GM19395 (cell line): ENCODE results near the gene TSPYL4.
"Not testable (repeated sequence)": the region's sequence is repeated elsewhere in the genome, so short reads cannot be mapped to it uniquely, and the experiment has no call there.

ENCODE experiments used
- ATAC-seq: cut with Tn5 transposase; IDR thresholded peaks from one replicate; pipeline ENCODE4 v1.9.1; 2021; ENCODE audit warnings: mild to moderate bottlenecking, moderate library complexity; ENCODE audit not compliant: unreplicated experiment

The TSPYL4 gene

DNA sequence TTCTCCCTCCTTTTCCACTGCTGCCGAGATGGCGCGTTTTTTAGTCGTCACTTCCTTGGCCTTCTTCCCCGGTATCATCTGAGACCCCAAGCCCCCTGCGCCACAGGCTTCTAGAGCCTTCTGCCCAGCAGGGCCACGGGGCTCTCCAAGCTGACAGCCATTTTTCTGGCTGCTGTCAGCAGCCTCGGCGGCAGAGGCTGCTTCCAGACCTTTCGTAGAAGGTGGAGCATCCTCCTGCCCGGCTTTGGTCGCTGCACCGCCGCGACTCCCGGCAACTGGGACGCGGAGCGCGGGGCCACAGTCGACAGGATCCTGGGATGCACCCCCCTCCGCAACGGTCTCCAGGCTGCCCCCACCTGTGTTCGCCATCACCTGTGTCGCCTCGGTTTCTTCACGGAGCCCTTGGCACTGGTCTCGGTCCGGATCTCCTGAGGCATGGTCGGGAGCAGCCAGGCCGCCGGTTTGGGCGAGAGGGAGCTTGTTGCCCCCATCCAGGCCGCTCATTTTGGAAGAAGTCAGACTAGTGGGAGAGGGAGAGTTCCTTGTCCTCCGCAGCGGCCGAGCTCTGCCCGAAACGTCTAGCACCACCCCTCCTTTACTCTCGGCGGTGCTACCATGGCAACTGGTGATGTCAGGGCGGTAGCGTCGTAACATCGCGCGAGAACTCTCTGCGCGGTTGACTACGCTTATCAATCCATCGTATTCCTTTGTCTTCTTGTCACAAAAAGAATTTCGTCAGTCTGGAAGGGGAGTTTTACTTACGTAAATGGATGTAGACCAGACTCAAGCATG is at the start of gene TSPYL4:
TSS of gene TSPYL4 (minus strand) at position 571 of the 792 bp plus-strand sequence. CDS start at position 504, 67 bp downstream.
- ATAC-seq: peak; percentile 99

DNA sequence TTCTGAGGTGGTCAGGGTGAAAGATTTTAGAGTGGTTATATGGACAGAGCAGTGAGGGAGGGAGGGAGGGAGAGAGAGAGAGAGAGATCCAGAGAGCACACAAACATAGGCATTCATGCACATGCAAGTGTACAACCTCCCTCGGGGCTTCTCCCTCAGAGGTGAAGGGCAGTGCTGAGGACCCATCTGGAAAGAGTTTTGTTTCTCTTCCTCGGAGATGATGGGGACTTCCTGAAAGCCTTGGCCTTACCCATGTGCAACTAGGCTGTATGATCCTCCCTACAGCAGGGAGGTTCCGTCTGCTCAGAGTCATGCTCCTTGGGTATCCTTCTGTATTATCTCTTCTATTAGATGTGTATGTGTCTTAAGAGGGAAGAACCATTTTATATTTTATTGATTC is 47.2 kb upstream of the TSPYL4 start:
- ATAC-seq: no peak

DNA sequence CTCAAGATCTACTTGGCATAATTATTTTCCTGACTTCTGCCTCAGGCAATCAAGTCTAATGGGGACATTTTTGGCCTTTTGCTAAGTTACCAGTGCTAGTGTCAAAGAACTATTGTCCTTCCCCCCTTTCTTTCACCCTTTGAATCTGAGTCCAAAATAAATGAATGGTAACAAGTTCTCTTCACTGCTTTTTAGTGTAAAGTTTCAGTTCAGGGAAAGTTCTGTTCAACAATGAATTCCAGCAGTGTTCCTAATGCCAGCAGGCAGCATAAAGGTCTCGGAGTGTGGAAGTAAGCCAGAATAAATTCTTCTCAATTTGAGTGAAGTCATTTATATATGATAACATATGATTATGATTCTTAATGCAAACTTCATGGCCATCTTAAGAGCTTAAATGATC is 46.7 kb upstream of the TSPYL4 start:
- ATAC-seq: no peak

DNA sequence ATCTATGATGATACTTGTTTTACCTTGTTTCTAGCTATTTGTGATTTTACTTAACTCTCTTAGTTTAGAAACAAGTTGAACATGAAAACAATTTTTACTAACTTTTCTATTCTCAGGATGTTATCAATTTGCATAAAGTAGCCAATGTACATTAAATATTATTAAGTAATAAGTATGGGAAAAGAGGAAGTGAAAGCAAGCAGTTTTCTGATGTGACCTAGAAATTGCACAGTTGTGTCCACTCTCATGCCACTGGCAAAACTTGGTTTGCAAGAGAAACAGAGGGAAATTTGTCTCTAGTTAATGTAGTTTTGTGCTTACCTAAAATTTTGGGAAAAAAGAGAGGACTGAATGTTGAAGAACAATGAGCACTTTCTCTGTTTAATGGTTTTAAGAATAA is 45.1 kb upstream of the TSPYL4 start:
- no peak for ATAC-seq

DNA sequence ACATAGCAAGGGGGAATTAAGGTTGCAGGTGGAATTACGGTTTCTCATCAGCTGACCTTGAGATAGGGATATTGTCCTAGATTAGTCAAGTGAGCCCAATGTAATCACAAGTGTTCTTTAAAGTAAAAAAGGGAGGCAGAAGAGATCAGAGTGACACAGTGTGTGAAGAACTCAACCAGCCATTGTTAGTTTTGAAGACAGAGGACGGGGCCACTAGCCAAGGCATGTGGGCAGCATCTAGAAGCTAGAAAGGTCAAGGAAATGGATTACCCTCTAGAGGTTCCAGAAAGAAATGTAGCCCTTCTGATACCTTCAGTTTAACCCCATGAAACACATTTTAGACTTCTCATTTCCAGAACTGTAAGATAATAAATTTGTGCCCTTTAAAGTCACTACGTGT is 44.4 kb upstream of the TSPYL4 start:
- ATAC-seq: no peak

DNA sequence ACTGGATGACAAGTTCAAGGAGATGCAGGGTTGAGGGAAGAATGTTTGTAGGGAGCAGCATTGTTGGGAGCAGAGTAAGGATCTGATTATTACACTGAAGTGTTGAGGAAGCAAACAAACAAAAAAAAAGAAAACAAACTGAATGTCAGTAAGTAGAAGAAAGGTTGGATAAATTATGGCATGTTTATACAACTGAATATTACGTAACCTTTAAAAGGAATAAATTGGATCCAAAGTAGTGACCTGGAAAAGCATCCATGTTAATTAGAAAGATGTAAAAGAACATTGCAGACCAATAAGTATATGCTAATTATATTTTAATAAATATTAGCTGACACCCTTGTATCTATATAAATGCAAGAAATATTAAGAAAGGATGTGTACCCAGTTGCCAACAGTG is 38.7 kb upstream of the TSPYL4 start:
- ATAC-seq: no peak

DNA sequence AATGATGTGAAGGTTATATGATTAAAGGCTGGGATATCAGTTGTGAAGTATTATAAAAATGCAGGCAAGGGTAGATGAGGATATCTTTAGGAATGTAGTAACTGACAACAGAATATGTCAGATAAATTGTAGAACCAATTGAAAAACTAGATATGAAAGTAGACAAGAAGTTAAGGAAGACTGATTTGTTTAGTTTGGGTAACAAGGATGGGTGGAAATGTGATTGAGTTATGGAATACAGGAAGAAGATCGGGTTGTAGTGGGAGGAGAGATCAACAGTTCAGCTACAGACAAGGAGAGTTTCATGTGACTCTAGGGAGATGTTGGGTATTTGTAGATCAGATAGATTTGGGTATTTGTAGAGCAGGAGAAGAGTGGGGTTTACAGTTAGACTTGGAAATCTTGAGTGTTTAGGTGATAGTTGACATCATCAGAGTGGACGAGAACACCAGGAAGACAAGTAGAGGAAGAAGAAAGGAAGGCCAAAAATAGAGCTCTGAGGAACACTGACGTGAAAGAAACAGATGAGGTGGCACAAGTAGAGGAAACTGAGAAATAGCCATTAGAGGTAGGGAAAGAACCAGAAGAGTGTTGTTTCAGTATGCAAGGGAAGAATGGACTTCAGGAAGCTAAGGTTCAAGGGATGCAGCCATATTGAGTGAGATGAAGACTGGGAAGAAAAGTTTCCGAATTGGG is 38.0 kb upstream of the TSPYL4 start:
- no peak for ATAC-seq

DNA sequence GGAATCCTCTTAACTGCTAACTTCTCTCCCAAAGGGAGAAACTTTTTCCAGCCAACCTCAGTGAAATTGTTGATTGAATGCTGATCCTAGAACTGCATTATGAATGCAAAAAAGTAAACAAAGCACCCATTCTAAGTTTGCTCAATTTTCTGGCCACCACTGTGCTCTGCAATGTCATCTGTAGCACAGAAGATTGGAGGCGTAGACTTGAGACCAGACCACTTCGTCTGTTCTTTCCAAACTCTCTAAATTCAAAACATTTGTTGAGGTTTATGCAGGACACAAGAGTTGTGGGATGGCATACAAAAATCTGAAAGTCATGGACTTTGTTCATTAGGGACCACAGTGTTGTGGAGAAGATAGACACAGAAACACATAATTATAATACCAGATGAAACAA is 36.9 kb upstream of the TSPYL4 start:
- no peak for ATAC-seq

DNA sequence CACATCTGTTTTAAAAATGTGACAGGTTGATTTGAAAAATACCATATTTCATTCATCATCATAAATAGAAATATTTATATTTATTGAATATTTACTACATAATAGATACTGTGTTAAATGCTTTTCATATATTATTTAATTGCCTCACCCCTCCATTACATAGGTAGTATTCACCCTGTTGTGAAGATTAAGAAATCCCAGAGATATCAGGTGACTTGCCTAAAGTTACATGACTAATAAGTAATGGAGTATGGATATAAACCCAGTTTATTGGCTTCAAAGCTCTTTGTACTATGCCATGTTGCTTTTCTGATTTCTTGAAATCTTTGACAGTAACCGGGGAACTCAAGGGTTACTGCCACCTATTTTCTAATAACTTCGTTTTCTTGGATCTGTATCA is 36.0 kb upstream of the TSPYL4 start:
- ATAC-seq: no peak

DNA sequence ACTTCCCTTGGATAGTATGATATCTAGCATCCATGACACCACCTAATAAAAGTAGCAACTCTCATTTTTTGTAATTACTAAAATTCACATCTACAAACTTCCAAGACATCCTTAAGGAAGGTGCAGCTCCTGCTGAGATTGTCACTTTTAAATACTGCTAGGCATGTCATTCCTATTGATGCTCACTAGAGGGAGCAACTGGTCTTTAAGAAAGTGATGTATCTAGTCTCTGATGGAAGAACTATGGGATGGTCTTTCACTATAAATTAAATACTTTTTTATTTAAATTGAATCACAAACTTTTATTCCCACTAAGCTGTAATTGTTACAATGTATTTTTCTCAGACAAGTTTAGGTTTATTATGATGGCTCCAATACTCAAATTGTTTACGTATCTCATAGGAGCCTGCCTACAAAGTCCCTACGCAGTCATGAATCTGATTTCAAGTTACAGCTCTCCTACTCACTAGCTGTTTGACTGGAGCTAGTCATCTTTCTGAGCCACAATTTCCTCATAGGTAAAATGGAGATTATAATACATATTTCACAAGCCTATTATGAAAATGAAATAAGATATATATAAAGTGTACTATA is 33.9 kb upstream of the TSPYL4 start:
- peak; percentile 80 for ATAC-seq

DNA sequence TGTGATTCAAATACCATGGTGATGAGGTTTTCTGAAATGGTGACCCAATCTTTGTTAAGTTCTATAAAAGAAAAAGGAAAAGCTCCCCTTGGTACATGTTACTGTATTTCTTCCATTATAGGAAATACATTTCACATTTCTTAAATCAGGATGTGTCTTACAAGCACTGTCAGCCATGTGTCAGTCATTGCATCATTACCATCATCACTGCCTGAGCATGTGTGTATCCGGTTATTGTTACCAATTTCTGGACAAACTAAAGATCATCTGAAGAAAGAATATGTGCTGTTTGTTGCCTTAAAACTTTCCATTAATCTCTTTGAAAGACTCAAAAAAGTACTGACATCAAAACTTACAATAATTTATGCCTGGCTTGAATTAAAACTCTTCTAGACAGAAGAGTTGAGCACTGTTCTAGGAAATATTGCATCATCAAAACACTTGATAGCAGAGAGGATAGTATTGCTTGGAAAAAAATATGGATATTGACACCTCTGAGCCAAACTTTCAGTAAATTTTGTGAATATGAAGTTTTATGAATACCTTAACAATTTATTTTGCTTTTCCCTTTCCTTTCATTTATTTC is 33.0 kb upstream of the TSPYL4 start:
- no peak for ATAC-seq

DNA sequence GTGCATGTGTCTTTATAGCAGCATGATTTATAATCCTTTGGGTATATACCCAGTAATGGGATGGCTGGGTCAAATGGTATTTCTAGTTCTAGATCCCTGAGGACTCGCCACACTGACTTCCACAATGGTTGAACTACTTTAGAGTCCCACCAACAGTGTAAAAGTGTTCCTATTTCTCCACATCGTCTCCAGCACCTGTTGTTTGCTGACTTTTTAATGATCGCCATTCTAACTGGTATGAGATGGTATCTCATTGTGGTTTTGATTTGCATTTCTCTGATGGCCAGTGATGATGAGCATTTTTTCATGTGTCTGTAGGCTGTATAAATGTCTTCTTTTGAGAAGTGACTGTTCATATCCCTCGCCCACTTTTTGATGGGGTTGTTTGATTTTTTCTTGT is 31.1 kb upstream of the TSPYL4 start:
- ATAC-seq: not testable (repeated sequence)

DNA sequence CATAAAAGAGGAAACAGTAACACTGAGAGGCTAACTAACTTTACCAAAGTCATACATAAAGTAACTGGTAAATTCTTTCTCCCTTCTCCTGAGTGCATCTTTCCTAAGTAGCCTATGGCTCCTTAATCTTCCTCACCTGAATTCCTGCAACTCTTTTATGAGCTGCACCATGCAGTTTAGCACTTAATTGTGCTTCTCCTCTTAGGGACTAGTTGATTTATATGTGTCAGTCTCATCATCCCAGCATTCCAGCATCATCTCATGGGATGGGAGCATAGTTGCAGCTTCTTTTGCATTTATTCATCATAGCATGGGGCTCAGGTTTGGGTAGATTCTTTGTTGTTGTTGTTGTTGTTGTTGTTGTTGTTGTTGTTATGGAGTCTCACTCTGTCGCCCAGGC is 29.3 kb upstream of the TSPYL4 start:
- ATAC-seq: no peak

DNA sequence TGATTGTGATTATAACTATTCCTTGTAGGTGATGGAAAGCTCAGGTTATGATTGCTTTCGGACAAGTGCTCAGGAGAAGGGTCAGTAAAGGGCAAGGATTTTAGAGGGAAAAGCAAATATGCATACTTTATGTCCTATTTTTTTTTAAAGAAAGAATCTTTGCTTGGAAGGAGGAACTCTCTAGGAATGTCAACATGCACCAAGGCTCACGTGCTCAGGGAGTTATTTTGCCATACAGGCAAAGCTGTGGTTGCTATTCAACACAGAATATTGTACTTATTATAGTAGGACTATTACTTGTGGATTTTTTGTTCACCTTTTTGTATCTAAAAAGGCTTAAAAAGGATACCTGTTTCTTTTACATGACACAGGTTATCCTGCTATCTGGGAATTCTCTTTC is 28.8 kb upstream of the TSPYL4 start:
- ATAC-seq: no peak

DNA sequence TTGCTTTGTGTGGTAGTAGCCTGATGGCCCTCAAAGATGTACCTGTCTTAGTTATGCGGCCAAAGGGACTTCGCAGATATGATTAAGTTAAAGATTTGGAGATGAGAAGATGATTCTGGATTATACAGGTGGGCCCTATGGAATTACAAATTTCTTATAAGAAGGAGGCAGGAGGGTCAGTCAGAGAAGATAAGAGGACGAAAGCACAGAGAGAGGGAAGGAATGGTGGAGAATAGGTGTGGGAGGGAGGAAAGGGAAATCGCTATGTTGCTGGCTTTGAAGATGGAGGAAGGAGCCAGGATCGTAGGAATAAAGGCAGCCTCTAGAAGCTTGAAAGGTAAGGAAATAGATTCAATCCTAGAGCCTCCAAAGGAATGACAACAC is 27.1 kb upstream of the TSPYL4 start:
- no peak for ATAC-seq

DNA sequence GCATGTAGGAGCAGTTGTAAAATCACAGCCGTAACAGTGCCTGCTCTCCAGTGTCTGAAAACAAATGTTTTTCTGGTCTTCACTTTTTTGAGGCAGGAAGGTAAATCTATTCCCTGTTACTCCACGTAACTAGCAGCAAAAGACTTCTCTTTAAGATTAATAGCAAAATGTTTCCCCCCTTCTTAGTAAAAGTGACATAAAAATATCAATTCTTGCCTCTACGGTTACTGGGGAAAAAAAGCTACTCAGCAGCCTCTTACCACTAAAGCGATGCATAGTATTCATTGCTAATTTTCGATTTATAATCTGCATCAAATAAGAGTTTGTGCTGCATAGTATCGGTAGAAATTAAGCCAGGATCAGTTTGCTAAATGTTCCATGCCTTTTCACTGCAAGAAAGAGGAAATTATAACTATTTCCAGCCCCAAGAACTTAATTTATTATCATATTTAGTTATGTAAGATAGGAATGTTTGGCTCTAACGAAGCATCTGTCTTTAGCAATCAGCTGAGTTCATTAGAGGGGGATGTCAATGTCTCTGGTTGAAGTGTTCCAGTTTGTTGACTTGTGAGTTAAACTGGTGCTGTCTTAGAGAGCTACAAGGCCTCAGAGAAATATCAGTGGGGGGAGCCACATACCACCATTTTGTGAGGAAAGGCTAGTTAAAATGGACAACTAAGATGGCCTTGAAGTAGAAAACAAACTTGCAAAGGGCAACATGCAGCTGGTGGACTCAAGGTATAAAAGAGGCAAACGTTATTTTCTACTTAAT is 26.5 kb upstream of the TSPYL4 start:
- ATAC-seq: no peak

DNA sequence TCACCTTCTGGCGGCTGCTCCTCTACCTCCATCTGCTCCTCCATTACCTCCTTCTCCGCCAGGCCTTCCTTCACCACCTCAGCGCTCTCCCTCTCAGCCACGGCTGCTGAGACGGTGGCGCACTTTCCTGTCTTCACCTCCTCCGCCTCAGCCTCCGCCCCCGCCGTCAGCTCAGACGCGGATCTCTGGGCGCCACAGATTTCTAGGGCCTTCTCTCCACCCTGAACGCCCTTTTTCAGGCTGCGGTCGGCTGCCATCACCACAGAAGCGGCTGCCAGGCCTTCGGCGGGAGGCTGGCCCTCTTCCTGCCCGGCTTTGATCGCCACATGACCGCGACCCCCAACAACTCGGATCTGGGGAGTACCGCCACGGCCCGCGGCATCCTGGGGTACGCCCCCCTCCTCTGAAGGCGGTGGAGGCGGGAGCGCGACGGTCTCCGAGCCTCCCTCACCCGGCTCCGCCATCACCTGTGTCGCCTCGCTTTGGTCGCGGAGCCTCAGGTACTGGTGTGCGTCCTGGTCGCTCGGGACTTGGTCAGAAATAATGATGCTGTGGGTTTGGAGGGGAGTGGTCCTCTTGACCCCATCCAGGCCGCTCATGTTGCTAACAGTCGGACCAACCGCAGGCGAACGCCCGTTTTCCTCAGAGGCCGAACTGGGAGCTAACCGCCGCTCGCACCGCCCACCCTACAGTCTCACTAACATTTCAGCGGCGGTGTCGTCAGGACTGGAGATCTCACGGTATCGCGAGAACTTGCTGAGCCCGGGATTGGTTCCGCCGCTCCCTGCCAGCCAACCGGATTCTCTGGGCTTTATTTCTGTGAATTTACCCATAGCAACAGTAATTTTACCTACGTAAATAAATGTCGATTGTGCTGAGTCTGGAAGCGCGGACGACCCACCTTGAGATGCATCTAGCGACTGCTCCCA is 25.6 kb upstream of the TSPYL4 start, which contains the start of gene TSPYL1:
TSS of gene TSPYL1 (minus strand) at position 699 of the 929 bp plus-strand sequence. CDS start at position 599, 100 bp downstream.
- ATAC-seq: peak; percentile 93

DNA sequence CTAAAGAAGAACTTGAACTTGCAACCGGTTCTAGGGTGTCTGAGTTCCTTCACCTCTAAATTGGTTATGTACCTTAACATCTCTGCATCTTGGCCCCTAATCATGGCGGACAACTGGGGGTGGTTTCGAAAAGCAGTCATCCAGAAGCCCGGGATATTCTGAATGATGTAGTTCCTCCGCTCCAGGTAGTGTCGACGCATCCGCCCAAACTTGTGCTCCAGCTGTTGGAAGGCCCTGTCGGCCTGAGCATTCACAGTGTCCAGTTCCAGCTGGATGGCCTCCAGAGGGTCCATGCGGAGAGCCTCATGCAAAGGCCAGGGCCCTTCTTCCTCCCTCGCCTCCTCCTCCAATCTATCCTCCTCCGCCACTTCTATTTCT is 25.0 kb upstream of the TSPYL4 start:
- peak; percentile 2 for ATAC-seq

DNA sequence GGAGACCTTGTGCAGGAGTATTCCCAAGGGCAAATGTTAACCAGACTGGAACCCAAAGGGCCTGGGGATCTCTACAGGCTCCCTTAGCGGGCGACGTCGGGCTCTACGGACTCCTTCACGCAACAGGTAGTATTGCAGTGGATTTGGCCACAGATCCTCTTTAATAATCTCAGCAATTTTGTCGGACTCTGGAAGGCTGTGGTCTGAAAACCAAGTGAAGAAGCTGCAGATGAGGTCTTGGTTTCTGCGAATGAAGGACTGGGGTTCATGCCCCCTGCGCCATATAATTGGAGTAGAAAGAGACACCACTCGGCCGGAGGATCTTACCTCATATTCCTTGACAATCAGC is 24.6 kb upstream of the TSPYL4 start:
- no peak for ATAC-seq

DNA sequence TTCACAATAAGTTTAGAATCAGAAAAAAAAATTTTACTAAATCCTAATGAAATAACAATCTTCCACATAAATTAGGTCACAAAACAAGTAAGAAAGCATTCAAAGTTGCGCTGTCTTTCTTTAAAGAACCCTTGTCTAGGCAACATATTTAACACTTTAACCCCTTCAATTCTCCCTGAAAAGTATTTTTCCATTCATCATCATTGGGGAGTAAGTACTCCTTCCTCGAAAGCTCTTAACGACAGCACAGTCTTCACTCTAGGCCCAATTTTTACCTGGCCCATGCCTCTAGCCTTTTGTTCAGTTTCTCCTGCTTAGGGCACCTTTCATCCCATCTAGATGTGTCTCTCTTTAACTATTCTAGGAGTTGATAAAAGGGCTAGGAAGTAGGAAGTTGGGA is 23.2 kb upstream of the TSPYL4 start:
- ATAC-seq: no peak
